SJCRH30 (cell line): ENCODE results near the gene JADE2. TPM values are rescaled to one million over a fixed set of nuclear protein-coding genes. Genes with fewer than 3 reads are reported as not detected.

Experiments
- DNase-seq, 2 experiments: peaks; one replicate each; pipeline ENCODE4 v3.0.0-alpha.2; 2015 to 2020
- H3K27ac ChIP-seq: fragments of 250-450 bp; sonication (Bioruptor Pico); 2 replicates; pipeline ENCODE4 v1.5.1; 2020; ENCODE audit warnings: mild to moderate bottlenecking, moderate library complexity
- H3K27me3 ChIP-seq: fragments of 250-450 bp; sonication (Bioruptor Pico); 2 replicates; pipeline ENCODE4 v1.5.1; 2020; ENCODE audit warnings: mild to moderate bottlenecking, moderate library complexity
- H3K36me3 ChIP-seq: fragments of 250-450 bp; sonication (Bioruptor Pico); 2 replicates; pipeline ENCODE4 v1.5.1; 2020; ENCODE audit warnings: mild to moderate bottlenecking, moderate library complexity
- H3K4me1 ChIP-seq: fragments of 250-450 bp; sonication (Bioruptor Pico); 2 replicates; pipeline ENCODE4 v1.5.1; 2020; ENCODE audit warnings: mild to moderate bottlenecking, moderate library complexity
- H3K4me3 ChIP-seq: fragments of 250-450 bp; sonication (Bioruptor Pico); 2 replicates; pipeline ENCODE4 v1.5.1; 2020; ENCODE audit warnings: mild to moderate bottlenecking, moderate library complexity
- H3K9me3 ChIP-seq: fragments of 250-450 bp; sonication (Bioruptor Pico); replicated peaks from 2 replicates; pipeline ENCODE4 v1.5.1; 2020; ENCODE audit warnings: mild to moderate bottlenecking, moderate library complexity
- total RNA-seq: library from RNA; depleted of rRNA; stranded (reverse); fragments of >200 nt; shearing (Covaris generic); gene quantifications from 2 replicates; pipeline ENCODE4 v1.2.3, GENCODE V29; 2014; rRNA removed

The JADE2 gene
- total RNA-seq, 1 experiment from 2014 or later: 1.6 TPM

- DNase-seq: no peak
Observed at GRCh38 chr5:134611515-134611914, 86.0 kb downstream of the JADE2 start.

GRCh38 chr5:134614450-134615085, 89.1 kb downstream of the JADE2 start:
- no peaks in the 10 kb centered on the region for H3K27me3 ChIP-seq
- H3K4me3 ChIP-seq: no peak overlapping the region
- no peak for DNase-seq
- no peaks in the 10 kb centered on the region for H3K4me1 ChIP-seq
- peaks cover 39% of the 10 kb centered on the region for H3K36me3 ChIP-seq
- no peak overlapping the region for H3K27ac ChIP-seq
- H3K9me3 ChIP-seq: no peaks in the 10 kb centered on the region

More at GRCh38 chr5:134611515-134611914, 86.0 kb downstream of the JADE2 start:
- Histone ChIP-seq H3K27ac (no peak overlapping the region), H3K4me3 (no peak overlapping the region), H3K36me3 (peaks cover 44% of the 10 kb centered on the region), H3K27me3 (no peaks in the 10 kb centered on the region), H3K4me1 (no peaks in the 10 kb centered on the region), H3K9me3 (no peaks in the 10 kb centered on the region)

- H3K36me3 ChIP-seq: peaks cover 53% of the 10 kb centered on the region
- no peaks in the 10 kb centered on the region for H3K27me3 ChIP-seq
- no peak overlapping the region for H3K4me3 ChIP-seq
- DNase-seq: no peak
- no peaks in the 10 kb centered on the region for H3K4me1 ChIP-seq
- no peak overlapping the region for H3K27ac ChIP-seq
- H3K9me3 ChIP-seq: no peaks in the 10 kb centered on the region
Observed at GRCh38 chr5:134620634-134621033, 95.2 kb downstream of the JADE2 start.

- H3K27ac ChIP-seq: no peak overlapping the region
- DNase-seq: no peak
Observed at GRCh38 chr5:134625559-134625958, 100.1 kb downstream of the JADE2 start.

GRCh38 chr5:134626369-134627014, 101.0 kb downstream of the JADE2 start:
- DNase-seq: no peak
- H3K27ac ChIP-seq: no peak overlapping the region
- 0 out of 2 replicates have a peak, but pooled peaks cover under 1% of the 10 kb centered on the region for H3K4me1 ChIP-seq
- H3K27me3 ChIP-seq: no peaks in the 10 kb centered on the region
- H3K9me3 ChIP-seq: no peaks in the 10 kb centered on the region
- no peak overlapping the region for H3K4me3 ChIP-seq
- peaks cover 22% of the 10 kb centered on the region for H3K36me3 ChIP-seq

More at GRCh38 chr5:134625559-134625958, 100.1 kb downstream of the JADE2 start:
- Histone ChIP-seq H3K4me1 (no peaks in the 10 kb centered on the region), H3K27me3 (no peaks in the 10 kb centered on the region), H3K9me3 (no peaks in the 10 kb centered on the region), H3K4me3 (no peak overlapping the region), H3K36me3 (peaks cover 29% of the 10 kb centered on the region)

Other genes with a start within 250 kb of the JADE2 start
- 1.4 and 2.5 TPM in 2 replicates for gene CDKL3, start 158.5 kb upstream of the JADE2 start, total RNA-seq
- gene UBE2B, start 154.1 kb upstream of the JADE2 start, total RNA-seq: 49.4 and 53.3 TPM in 2 replicates
- 51.3 and 62.4 TPM in 2 replicates for gene CDKN2AIPNL, start 113.8 kb upstream of the JADE2 start, total RNA-seq
- 48.9 and 66.7 TPM in 2 replicates for gene SAR1B, start 107.2 kb downstream of the JADE2 start, total RNA-seq
- gene SEC24A, start 123.1 kb downstream of the JADE2 start, total RNA-seq: 21.8 and 22.5 TPM in 2 replicates
- gene CAMLG, start 212.9 kb downstream of the JADE2 start, total RNA-seq: 27.5 and 31.4 TPM in 2 replicates
- gene DDX46, start 233.1 kb downstream of the JADE2 start, total RNA-seq: 84.0 and 102 TPM in 2 replicates